Stimulated activated CD8-positive, alpha-beta memory T cell treated with anti-CD3 and anti-CD28 coated beads, Interleukin-7, amount 100 ng/mL, for 1 hour (primary cell): ENCODE data around the gene USP16.

Source experiments
- DNase-seq, 2 donors: peaks; one replicate each; pipeline ENCODE4 v3.0.0-alpha.2; 2020; ENCODE audit warnings: low read depth in 2 of 2

USP16 gene

DNA sequence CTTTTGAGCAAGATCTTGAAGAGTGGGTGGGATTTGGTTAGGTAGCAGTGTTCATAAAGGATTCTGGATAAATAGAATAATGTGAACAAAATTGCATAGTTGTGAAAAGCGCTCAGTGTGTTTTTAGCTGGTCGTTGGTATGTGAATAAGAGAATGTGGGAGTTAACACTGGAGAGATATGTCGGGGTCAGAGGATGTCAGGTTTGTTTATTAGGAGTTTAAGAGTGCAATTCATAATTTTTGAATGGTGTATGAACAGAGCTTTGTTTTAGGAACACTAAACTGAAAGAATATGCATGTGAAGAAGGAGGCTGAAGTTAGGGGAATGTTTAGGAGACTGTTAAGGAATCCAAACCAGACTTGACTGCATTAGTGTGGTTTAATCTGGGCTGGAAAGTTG lies 9.4 kb downstream of the USP16 start:
- no peak for DNase-seq

DNA sequence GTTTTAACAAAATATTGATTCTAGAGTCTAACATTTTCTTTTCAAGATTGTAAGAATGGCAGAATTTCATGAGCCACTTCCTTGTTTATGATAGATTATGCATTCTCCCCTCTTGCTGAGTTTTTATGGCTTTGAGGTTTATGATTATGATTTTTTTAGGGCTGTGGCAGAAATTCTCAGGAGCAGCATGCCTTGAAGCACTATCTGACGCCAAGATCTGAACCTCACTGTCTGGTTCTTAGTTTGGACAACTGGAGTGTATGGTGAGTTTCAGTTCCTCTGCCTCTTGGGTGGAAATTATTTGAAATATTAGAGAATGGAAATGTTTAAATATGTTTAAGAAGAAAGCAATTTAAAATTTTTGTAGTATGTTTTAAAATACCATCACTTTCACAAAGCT lies 10.2 kb downstream of the USP16 start:
- DNase-seq, result no peak

DNA sequence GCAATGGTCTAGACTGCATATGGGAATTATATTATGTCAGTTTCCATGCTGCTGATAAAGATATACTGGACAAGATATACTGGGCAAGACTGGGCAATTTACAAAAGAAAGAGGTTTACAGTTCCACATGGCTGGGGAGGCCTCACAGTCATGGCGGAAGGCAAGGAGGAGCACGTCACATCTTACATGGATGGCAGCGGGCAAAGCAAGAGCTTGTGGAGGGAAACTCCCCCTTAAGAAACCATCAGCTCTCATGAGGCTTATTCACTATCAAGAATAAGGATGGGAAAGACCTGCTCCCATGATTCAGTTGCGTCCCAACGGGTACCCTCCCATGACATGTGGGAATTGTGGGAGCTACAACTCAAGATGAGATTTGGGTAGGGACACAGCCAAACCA lies 27.8 kb downstream of the USP16 start:
- no peak for DNase-seq

DNA sequence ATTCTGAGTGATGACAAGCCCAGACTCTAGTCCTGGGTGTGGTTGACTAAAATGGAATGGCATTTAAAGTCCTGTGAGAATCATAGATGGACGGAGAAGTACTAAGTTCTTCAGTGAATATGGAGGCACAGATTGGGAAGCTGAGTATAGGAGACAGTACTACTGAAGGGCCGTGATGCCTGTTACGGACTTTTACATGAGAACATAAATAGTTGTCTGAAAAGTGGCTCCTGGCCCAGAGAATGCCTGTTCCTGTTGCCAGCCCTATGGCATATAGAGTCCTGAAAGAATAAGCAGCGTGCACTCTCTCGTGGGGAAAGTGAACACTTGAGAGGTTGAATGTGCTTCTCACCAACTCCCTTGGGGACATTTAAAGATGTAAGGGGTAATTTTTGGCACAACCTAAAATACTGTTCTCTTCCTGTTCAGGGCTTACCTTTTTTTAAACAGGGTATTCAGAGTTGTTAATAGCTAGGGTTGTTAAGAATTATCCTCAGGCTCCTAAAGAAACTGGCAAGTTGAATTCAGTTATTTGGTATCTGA lies 28.6 kb downstream of the USP16 start:
- DNase-seq, result no peak

DNA sequence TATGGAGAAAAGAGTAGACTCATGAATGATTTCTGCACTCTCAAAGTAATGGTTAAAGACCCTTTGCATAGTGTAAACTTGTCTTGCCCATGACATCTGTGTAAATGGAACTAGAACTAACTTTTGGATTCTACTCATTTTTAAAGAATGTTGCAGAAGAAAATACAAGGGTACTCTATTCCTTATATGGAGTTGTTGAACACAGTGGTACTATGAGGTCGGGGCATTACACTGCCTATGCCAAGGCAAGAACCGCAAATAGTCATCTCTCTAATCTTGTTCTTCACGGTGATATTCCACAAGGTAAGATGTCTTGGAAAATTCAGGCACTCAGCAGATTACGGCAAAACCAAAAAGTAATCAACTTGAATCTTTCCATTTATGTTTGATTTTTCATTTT lies 29.2 kb downstream of the USP16 start:
- no peak for DNase-seq

DNA sequence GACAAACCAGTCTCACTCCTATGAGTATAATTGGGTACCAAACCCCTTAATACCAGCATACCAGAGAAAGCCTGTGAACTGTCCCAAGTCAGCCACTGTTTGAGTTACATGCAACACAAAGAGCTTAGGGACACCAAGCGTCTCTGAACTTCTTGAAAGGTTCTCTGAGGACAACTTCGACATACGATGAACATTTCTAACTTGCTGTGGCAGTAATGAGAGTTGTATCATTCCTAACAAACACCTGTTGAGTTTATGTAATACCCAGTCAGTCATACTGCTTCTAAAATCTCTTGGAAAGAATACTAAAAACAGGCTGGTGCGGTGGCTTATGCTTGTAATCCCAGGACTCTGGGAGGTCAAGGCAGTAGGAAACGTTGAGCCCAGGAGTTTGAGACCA lies 30.6 kb downstream of the USP16 start:
- DNase-seq, result no peak

DNA sequence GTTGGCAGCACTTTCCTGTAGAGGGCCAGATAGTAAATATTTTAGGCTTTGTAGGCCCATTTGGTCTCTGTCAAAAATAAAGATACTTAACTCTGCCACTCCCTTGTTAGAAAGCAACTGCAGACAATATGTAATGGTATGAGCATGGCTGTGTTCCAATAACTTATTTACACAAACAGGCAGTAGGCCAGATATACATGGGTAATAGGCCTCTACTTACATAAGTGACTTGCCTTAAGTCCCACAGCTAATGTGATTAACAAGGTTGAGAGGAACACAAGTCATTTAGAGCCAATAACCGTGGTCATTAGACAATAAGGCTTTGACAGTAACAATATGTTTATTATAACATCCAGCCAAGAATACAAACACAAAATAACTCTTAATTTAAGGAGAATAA lies 31.5 kb downstream of the USP16 start:
- no peak for DNase-seq

DNA sequence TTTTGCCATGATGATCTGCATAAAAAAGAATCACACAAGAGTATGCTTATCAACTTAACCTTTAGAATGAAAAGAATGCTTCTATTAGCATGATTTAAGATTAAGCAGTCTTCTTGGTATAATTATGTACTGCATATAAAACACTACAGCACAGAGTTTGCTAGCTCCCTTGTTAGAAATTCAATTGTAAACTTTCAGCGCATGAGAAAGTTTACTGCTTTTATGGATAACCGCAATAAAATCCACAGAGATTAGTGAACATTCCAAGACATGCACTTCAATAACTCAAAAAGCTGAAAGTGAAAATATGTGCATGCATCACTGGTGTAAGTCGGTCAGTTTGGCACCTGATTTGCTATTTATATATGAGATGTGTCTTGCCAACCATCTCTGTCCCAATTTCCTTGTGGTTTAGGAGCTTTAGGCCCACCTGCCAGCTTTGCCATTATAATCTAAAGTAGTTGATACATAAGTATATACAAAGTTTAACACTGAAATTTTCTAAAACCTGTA lies 32.1 kb downstream of the USP16 start:
- DNase-seq, result no peak

DNA sequence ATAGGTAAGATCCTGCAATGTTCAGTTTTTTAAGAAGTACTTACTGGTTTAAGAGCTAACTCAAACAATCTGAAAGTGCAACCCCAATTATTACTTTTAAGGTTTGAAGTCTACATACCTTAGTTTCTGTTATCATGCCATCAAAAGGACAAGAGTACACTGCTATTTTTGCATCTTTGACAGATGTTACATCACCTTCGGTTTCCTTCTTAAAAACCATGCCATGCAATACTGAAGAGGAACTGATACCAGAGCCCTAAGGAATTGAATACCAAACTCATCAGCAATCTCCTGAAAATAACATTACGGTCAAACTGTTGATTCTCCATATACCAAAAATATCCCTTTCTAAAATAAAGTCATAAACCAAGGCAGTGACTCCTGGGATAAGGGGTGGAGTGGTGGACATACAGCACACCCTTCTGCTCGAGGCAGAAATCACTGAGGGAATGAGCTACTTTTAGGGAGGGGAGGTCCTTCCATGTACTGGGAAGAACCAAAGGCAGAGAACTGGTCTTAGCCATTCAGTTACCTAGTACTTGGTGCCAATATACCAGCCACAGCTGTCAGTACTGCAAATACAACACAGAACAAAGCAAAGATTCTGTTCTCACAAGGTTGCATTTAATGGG lies 40.5 kb downstream of the USP16 start:
- DNase-seq, result no peak

DNA sequence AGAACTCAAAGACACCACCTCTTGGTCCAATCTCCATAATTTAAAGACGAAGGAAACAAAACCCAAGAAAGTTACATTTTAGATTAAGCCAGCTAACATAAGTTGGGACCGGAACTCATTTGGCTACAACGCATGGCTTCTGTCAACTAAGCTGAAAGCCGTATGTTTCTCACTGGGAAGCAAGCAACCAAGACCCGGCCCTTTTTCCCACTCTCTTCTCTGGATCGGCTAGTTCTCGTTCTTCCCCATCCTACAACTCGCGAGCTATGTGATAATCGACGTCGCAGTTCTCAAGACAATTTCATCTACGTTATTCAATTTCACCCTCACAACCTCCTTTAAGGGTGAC lies 48.4 kb downstream of the USP16 start:
- DNase-seq, result no peak

DNA sequence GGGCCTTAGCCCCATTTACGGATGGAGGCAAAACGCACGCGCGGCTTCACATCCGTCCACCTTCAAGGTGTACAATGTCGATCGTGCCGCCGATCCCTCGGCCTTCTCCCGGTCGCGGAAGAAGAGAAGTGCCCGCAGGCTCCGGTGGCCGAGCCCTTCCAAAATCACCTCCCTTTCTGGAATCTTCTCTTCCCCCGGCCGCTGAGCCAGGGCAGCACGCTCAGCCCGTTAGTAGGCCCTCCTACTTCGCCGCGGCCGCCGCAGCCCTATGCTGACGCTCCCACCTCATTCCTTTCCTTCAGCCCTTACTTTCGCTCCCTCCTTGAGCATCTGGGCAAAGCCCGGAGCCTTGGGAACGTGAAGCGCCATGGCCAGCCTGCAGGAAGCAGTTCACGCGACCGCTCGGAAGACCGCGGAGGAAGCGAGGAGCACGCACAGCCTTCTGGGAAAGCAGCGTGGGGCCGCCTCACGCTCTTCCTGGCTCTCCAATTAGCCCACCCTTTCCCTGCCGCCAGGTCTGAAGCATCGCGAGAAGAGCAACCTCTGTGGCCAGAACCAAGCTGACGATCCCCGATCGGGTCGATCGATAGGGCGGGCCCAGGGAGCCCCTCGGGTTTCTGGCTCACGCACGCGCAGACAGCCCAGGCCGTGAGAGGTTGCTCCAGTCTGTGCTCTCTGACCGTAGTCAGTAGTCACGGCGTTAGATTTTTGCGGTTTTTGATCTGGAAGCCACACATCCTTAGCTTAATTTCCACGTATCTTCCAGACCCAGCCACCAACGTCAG lies 48.9 kb downstream of the USP16 start, which contains the start of gene CCT8:
TSS of gene CCT8 (minus strand) at position 427 of the 785 bp plus-strand sequence. CDS start at position 369, 58 bp downstream.
- peak; percentile 97 for DNase-seq

DNA sequence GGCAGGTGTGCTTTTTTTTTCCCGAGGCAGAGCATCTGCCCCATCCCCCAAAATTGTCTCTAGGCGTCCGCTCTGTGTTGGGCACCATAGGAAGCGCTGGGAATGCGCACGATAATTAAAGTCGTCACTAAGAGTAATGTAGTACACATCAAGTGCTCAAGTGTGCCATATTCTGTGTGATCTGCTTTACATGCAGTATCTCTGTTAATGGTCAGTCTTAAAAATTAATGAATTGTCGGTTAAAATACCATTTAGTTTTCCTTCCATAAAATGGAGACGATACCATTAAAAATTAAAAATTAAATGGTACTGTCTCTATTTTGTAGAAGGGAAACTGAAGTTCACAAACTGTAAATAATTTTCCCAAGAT lies 49.5 kb downstream of the USP16 start:
- DNase-seq, result no peak

DNA sequence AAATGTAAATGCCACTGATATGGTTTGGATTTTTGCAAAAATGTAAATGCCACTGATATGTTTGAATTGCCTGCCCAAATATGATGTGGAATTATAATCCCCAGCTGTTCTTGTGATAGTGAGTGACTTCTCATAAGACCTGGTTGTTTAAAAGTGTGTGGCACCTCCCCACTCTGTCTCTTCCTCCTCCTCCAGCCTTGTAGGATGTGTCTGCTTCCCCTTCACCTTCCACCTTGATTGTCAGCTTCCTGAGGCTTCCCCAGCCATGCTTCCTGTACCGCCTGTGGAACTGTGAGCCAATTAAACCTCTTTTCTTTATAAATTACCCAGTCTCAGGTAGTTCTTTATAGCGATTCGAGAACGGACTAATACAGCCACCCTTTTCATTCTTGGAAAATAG lies 50.3 kb downstream of the USP16 start:
- no peak for DNase-seq

DNA sequence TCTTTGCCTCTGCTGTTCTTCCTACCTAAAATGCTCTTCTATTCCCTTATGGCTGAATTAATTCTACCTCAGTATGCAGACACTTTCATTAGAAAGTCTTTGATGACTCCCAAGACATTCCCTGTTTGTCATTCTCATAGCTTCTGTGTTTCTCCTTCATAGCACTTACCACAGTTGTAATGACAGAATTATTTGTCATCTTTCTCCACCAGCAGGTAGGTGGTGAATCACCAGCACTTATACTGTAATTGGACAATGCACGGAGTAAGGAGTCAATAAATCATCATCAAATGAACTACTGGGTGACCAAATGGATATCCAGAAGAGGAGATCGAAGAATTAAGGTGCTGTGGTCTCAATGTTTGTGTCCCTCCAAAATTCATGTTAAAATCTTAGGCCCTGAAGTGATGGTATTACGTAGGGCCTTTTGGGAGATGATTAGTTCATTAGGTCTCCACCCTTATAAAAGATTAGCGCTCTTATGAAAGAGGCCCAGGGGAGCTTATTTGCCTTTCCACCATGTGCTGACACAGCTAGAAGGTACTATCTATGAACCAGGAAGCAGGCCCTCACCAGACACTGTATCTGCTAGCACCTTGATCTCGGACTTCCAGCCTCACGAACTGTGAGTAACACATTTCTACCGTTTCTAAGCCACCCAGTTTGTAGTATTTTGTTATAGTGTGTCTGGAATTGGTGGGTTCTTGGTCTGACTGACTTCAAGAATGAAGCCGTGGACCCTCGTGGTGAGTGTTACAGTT lies 51.4 kb downstream of the USP16 start:
- no peak for DNase-seq

DNA sequence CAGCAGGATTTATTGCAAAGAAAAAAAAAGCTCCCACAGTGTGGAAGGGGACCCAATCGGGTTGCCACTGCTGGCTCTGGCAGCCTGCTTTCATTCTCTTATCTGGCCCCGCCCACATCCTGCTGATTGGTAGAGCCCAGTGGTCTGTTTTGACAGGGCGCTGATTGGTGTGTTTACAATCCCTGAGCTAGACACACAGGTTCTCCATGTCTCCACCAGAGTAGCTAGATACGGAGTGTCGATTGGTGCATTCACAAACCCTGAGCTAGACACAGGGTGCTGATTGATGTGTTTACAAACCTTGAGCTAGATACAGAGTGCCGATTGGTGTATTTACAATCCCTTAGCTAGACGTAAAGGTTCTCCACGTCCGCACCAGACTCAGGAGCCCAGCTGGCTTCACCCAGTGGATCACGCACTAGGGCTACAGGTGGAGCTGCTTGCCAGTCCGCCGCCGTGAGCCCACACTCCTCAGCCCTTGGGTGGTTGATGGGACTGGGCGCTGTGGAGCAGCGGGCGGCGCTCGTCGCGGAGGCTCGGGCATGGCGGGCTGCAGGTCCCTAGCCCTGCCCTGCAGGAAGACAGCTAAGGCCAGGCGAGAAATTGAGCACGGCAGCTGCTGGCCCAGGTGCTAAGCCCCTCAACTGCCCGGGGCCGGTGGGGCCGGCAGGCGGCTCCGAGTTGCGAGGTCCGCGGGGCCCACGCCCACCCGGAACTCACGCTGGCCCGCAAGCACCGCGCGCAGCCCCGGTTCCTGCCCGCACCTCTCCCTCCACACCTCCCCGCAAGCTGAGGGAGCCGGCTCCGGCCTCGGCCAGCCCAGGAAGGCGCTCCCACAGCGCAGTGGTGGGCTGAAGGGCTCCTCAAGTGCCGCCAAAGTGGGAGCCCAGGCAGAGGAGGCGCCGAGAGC lies 52.5 kb downstream of the USP16 start:
- peak; percentile 30 to 37 for DNase-seq

DNA sequence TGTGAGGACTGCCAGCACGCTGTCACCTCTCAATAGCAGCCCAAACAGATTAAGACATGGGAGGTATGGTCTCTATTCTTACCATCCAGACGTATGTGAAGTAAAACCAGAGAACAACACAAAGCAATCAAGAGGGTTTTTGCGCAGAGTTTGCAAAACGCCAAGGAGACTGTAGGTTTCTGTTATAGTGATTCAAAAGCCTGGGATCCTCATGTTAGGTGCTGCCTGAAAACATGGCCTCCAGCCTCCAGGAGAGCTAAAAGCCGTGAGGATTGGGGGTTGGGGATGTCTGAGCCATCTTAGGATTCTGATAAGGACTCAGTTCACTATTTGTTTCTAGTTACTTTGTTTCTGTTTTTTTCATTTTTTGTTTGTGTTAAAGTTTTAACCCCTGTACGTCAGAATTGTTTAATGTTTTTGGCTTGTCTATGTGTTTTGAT lies 53.2 kb downstream of the USP16 start:
- DNase-seq, result no peak

DNA sequence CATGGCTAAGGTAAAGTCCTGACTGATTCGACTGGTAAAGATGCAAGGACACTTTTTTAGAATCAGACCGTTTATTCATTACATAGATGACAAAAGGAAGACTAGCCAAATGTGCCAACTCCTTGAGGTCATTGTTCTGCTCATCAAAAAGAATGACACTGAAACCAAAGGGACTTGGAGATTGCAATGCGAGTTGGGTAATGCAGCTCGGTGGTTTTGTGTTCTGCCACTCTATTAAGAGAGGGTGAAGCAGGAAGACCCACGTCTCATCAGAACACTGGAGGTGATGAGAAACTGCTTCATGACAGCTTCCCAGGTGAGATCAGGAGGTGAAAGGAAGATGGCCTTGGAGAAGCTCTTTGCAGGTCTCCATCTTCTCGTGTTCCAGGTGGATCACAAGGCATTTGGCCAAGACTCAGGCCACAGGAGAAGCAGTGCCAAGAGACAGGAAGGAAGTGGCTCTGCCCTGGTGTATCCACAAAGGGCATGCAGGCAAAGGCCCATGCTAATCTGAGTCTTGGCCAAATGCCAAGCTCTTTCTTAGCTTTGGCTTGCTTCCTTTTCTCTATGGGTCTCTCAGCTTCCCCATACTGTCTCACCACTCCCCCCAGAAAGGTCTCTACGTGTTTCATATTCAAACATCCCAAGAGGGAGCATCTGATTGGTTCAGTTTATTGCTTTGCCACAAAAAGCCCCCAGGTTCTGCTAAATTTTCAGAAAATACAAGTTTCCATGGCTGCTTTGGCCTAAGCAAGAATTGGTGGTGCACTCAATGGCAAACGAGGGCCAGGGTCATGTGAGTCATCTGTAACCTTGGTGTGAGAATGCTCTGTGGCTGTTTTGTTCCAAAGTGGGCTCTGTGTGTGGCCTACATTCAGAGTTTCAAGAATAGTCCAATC lies 54.6 kb downstream of the USP16 start:
- no peak for DNase-seq

DNA sequence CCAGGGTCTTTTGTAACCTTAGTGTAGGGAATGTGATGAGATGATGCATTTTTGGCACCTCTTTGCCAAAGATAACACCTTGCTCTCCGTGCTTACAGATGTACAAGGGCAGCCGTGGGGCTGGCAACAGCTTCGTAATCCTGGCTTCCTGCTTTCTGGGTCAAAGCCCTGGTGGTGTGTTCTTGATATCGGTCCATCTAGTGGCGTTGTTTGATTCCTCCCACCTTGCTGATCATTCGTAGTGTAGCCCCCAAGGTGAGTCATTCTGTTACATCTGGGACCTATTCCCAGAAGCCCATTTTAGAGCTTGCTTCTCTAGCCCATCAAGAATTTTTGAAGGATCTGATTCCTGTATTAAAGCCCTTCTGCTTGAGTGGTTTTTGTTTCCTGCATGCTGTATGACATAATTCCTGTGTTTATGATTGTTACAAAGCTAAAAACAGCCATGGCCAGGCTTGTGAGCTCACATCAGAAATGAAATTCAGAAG lies 56.0 kb downstream of the USP16 start:
- no peak for DNase-seq

DNA sequence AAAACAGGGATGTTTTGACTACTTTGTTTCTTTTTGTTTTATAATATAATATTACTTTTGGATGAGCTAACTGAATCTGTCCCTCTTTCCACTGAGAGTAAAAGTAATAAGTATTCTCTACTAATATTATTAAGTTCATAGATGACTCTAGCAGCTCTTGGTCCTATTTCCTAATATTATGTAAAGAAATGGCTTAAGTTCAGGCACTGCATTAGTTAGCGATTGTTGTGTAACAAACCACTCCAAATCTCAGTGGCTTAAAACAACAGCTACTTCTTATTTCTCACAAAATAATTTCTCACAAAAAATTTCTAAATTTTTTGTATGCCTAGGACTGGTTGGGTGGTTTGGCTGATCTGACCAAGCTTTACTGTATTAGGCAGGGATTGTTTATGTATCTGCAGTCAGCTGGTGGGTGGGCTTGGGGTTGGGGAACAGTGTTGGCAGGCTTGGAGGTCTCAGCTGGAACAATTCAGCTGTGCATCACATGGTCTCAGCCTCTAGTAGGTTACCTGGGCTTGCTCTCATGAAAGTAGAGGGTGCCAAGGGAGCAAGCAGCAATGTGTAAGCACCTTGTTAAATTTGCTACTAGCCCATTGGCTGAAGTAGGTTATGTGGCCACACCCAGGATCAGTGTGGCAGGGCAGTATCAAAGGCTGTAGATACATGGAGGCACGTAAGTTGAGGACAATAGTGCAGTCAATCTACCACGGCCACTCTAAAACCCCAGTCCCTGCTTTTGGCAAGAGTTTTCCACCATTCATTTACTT lies 57.8 kb downstream of the USP16 start:
- DNase-seq, result no peak
